DND-41 (cell line): ENCODE results near the gene NENF.

Experiments
- ATAC-seq: fragments of 200-7000 bp; cut with Tn5 transposase; 3 replicates; pipeline ENCODE4 v1.9.1; 2021; ENCODE audit warnings: low read depth; ENCODE audit not compliant: insufficient read depth
- DNase-seq: peaks from one replicate; pipeline ENCODE4 v3.0.0-alpha.2; 2020
- H2AFZ ChIP-seq: 2 replicates; pipeline ENCODE4 v1.6.0; 2012; ENCODE audit warnings: low read depth, low read length
- H3K27ac ChIP-seq: 2 replicates; pipeline ENCODE4 v1.5.1; 2012; ENCODE audit warnings: low read length, inconsistent platforms
- H3K27me3 ChIP-seq: fragments of 200-600 bp; sonication (generic); 2 replicates; pipeline ENCODE4 v1.6.0; 2012; ENCODE audit warnings: low read length, mild to moderate bottlenecking, inconsistent platforms; ENCODE audit not compliant: insufficient read depth, poor library complexity
- H3K36me3 ChIP-seq: 2 replicates; pipeline ENCODE4 v1.5.1; 2012; ENCODE audit warnings: low read length, inconsistent platforms; ENCODE audit not compliant: insufficient read depth
- H3K4me1 ChIP-seq: 2 replicates; pipeline ENCODE4 v1.5.1; 2012; ENCODE audit warnings: mild to moderate bottlenecking, low read length; ENCODE audit not compliant: insufficient read depth
- H3K4me2 ChIP-seq: 2 replicates; pipeline ENCODE4 v1.6.0; 2012; ENCODE audit warnings: mild to moderate bottlenecking, moderate library complexity, low read length, inconsistent platforms; ENCODE audit not compliant: insufficient read depth
- H3K4me3 ChIP-seq, 2 experiments: fragments of 200-600 bp in 1 of 2; shearing (Covaris generic) in 1 of 2; 2 replicates each; pipeline ENCODE4 v1.5.1; 2012 to 2016; ENCODE audit warnings: inconsistent platforms in 2 of 2, low read length in 2 of 2, mild to moderate bottlenecking in 2 of 2, low read depth in 1 of 2, moderate library complexity in 1 of 2
- H3K79me2 ChIP-seq: 2 replicates; pipeline ENCODE4 v1.6.0; 2012; ENCODE audit warnings: low read length, inconsistent platforms; ENCODE audit not compliant: insufficient read depth
- H3K9ac ChIP-seq: 2 replicates; pipeline ENCODE4 v1.6.0; 2012; ENCODE audit warnings: low read depth, mild to moderate bottlenecking, inconsistent platforms, low read length, moderate library complexity
- H3K9me3 ChIP-seq: 2 replicates; pipeline ENCODE4 v1.5.1; 2012; ENCODE audit warnings: low read length, moderate library complexity, mild to moderate bottlenecking, inconsistent platforms; ENCODE audit not compliant: insufficient read depth, severe bottlenecking
- H4K20me1 ChIP-seq: 2 replicates; pipeline ENCODE4 v1.6.0; 2012; ENCODE audit warnings: low read length; ENCODE audit not compliant: insufficient read depth
- CTCF ChIP-seq: IDR thresholded peaks from 2 replicates; pipeline ENCODE4 v1.5.1; 2012; ENCODE audit warnings: borderline replicate concordance, low read length, moderate library complexity, mild to moderate bottlenecking; ENCODE audit not compliant: poor library complexity, severe bottlenecking; ENCODE audit errors: extremely low read depth
- EZH2 ChIP-seq: IDR thresholded peaks from 3 replicates; pipeline ENCODE4 v1.6.1; 2012; ENCODE audit warnings: borderline replicate concordance, low read depth, mild to moderate bottlenecking, moderate library complexity, low read length, inconsistent platforms; ENCODE audit not compliant: severe bottlenecking

The NENF gene

DNA sequence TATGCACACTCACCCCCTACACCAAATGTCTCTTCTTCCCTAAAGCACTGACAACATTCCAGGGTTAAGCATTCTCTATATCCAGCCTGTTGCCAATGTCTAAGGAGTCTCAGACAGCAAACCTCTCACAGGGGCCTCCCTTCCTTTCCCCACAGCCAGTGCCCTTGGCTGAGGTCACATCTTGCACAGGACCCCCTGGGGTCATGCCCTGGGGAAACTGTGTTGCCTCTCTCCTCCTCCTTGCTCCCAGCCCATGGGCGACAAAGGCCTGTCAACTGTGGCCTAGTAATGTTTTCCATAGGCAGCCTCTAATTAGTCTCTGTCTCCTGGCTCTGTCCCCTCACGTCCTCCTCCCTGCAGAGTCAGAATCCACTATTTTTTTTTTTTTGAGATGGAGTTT lies 54.6 kb downstream of the NENF start:
- DNase-seq (no peak), ATAC-seq (no peak)
- Histone ChIP-seq H3K9me3 (no peaks in the 10 kb centered on the region), H3K27me3 (peaks cover 4% of the 10 kb centered on the region), H3K4me1 (no peaks in the 10 kb centered on the region), H2AFZ (no peak overlapping the region), H3K27ac (no peak overlapping the region), H3K4me3 (no peak overlapping the region), H3K4me2 (no peak overlapping the region), H3K9ac (no peak overlapping the region), H3K36me3 (no peaks in the 10 kb centered on the region), H4K20me1 (no peaks in the 10 kb centered on the region), H3K79me2 (no peaks in the 10 kb centered on the region)
- TF ChIP-seq EZH2, result no peak
- no peak for TF ChIP-seq CTCF

DNA sequence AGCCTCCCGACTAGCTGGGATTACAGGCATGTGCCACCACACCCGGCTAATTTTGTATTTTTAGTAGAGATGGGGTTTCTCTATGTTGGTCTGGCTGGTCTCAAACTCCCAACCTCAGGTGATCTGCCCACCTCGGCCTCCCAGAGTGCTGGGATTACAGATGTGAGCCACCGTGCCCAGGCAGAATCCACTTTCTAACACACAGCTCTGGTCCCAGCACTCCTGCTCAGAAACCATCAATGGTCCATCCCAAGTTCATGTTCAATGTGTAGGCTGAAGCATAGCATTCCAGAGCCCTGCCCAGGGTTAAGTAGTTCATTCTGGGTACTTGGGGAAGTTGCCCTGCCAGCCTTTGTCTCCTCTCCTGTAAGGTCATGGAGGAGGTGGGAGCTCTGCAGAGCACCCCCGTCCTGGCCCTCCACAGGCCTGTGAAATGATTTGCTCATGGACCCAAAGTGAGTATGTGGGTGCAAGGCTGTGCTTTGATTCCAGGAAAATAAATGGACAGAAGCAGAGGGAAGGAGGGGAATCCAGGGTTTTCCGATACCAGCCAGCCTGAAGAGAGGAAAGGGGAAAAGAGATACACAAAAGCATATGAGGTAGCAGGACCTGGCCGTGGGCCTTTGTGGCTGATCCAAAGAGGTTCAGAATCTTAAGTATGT lies 55.2 kb downstream of the NENF start:
- TF ChIP-seq CTCF, result no peak
- TF ChIP-seq EZH2, result no peak
- Histone ChIP-seq H3K27me3 (peaks cover 3% of the 10 kb centered on the region), H3K4me2 (no peak overlapping the region), H4K20me1 (no peaks in the 10 kb centered on the region), H3K9me3 (no peaks in the 10 kb centered on the region), H3K79me2 (no peaks in the 10 kb centered on the region), H3K36me3 (no peaks in the 10 kb centered on the region), H3K4me1 (no peaks in the 10 kb centered on the region), H3K9ac (no peak overlapping the region), H3K4me3 (no peak overlapping the region), H3K27ac (no peak overlapping the region), H2AFZ (no peak overlapping the region)
- DNase-seq, result no peak
- ATAC-seq, result no peak

GRCh38 chr1:212488436-212489283 lies 55.9 kb downstream of the NENF start:
- no peaks in the 10 kb centered on the region for H3K4me1 ChIP-seq
- no peak for DNase-seq
- H3K4me3 ChIP-seq, result no peak overlapping the region
- no peaks in the 10 kb centered on the region for H3K27me3 ChIP-seq
- H3K4me2 ChIP-seq, result no peak overlapping the region
- ATAC-seq, result no peak
- no peaks in the 10 kb centered on the region for H4K20me1 ChIP-seq
- TF ChIP-seq EZH2 (no peak), CTCF (no peak)
- H3K36me3 ChIP-seq, result no peaks in the 10 kb centered on the region
- H3K9ac ChIP-seq, result no peak overlapping the region
- no peaks in the 10 kb centered on the region for H3K9me3 ChIP-seq
- no peaks in the 10 kb centered on the region for H3K79me2 ChIP-seq
- no peak overlapping the region for H3K27ac ChIP-seq
- H2AFZ ChIP-seq, result no peak overlapping the region
